NOMO-1 (cell line): Measurements from ENCODE around the gene RBFOX2.
A peak's percentile ranks its signal among the peaks of the same experiment; 100 is the strongest.

ENCODE experiments used
- DNase-seq, 2 experiments: peaks; one replicate each; lab custom pipeline; 2025; ENCODE audit not compliant: unreplicated experiment in 2 of 2; lab: John Stamatoyannopoulos, UW

The RBFOX2 gene

DNA sequence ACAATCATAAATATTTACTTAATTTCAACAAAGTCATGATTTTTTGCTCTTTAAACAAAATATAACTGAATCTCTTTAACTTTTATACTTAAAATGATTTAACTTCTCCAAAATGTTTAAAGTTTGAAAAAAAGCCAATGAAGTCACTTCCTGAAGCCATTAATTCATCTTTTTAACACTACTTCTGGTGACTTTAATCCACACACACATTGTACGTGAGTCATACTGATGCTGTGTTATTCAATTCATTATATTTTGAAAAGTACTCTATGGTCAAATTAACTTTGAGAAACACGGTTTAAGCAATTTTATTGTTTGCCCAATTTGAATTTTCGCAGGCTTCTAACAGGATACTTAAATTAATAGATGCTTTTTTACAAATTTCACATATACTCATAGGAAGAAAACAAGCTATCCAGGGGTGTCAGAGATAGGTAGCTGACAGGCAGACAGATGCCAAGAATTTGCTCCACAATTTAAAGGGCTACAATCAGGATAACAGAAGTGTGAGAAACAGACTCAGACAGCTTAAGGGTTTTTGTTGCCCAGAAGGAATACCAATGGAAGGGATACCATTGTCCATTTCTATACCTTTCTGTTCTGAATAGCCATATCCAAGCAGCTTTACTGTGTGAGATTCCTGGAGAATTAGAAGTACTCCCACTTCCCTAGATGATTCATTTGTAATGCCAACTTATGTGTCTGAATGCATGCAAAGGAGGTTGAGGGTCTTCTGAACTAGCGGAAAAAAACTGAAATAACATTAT lies 118.4 kb downstream of the RBFOX2 start:
- no peak for DNase-seq

DNA sequence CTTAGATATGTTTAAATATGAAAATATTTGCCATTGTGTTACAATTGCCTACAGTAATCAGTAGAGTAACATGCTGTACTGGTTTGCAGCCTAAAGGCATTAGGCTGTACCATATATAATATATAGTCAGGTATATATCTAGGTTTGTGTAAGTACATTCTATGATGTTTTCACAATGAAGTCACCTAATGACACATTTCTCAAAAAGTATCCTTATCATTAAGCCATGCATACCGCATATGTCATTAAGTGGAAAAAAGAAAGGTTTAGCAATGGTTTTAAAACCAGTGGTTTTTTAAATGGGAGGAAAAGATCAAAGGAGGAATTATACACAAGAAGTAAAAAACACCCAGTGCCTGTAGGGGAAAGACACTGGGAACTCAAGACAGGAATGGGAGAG lies 122.7 kb downstream of the RBFOX2 start:
- no peak for DNase-seq

DNA sequence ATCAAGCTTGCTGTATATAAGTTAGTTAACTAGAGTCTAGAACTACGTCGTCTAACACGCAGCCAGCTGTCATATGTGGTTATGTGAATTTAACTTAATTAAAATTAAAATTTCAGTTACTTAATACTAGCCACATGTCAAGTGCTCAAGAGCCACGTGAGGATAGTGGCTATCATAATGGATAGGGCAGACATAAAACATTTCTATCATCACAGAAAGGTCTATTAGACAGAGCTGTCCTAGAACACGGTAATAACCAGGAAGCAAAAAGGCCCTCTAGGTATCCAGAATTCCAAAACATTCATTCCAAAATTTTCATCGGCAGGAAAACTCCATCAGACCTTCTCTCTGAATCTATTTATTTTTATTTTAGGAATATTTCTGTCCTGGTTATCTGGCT lies 123.9 kb downstream of the RBFOX2 start:
- no peak for DNase-seq

DNA sequence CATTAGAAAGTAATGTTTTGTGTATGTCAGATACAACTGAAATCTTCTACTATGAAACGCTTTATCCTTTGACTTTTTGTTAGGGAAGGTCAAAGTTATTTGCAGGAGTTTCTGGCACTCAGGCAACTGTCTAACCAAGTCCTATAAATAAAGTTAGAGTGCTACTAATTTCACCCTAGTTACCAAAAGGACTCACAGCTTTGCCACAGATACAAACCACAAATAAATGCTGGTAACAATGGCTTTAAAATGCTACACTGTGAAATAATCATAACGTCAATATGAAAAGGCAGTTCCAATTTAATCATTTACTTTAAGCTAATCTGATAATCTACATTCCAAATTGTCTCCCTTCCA lies 124.3 kb downstream of the RBFOX2 start:
- no peak for DNase-seq

DNA sequence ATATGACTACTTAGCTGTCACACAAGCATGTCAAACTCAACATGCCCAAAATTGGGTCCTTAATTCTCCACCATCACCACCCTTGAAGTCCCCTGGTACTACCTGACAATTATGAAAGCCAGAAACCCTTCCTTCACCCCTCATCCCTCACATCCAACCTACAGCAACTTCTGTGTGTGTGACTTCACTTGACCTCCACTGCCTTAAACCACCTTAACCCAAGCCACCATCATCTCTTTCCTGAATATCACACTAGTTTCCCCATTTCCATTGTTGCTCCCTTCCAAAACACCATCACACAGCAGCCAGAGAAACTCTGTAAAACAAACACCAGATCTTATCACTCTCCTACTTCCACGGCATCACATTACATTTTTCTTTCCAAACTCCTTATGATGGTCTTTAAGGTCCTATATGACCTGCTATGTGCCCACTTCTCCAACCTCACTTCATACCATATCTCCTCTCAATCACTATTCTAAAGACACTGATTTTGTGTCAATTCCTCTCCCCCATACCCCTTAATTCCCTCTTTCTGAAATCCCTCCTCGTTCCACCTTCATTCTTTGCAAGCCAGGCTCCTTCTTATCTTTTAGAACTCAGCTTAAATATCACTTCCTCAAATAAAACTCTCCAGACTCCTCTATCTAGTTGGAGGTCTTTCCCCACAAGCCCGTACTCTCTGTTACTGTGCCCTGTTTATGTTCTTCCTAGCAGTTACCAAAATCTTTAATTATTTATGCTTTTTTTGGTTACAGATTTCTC lies 124.9 kb downstream of the RBFOX2 start:
- peak in 1 of 2 experiments; percentile 29 for DNase-seq

DNA sequence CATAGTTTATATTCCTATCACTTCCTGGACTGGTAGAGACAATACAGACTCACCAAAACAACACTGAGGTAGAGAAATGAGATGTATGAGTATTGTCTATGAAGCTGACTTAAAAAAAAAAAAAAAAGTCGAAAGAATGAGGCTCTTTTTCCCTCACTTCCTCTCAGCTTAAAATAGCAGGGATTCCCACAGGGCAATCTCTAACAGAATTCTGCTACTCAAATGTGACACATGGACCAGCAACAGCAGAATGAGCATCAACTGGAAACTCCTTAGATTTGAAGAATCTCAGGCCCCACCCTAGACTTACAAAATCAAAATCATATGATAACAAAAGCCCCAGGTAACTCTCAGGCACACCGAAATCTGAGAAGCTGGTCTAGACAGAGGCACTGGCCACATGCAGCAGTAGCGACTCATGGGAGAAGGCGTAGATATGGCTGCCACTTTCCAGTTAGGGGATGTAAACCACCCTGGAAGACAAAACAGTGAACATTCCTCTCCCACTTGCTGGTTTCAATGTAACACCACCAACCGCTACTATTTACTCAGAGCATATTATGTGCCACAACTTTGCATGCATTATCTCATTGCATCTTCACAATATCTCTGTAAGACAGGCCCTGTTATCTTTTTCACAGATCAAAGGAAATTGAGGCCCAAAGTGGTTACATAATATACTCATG lies 128.0 kb downstream of the RBFOX2 start:
- no peak for DNase-seq

DNA sequence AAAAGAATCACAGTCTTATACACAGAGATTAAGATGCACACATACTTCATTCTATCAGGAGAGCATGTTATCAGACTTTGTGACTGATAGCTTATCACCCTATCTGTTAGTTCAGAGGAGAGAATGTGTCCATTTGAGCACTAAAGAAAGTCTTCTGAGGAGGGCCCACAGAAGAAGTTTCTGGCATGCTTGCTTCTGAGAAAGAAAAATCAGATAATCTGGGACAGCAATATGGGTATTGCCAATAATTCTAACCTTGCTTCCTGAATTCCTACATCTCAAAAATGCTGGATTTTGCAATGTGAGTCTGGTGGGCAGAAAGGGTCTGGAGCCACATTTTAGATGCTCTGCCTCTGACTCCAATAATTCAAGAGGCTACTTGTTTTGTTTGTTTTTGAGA lies 128.9 kb downstream of the RBFOX2 start:
- no peak for DNase-seq

DNA sequence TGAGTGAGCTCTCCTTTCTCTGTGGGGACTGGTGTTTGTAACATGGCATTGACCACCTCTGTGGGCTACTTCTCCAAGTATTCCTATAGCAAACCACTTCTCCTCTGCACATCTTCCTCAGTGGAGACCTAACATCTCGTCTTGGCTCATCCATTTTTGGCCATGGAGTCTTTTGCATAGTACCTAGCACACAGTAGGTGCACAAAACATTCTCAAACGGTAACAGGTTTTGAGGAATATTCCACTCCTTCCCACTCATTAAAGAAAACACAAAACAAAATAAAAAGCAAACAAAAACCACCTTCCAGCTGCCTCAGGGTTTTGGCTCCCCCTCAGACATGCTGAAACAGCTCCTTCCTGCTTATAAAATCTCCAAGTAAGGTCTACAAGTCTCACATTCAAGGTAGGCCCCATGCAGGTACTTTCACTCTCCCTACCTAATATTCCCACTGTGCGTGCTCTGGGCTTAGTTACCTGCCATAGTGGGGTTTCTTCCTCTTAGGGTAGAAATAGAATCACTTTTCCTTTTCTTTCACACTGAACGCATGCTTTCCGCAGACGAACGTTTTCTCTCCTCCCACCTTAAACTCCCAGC lies 132.4 kb downstream of the RBFOX2 start:
- DNase-seq = no peak

DNA sequence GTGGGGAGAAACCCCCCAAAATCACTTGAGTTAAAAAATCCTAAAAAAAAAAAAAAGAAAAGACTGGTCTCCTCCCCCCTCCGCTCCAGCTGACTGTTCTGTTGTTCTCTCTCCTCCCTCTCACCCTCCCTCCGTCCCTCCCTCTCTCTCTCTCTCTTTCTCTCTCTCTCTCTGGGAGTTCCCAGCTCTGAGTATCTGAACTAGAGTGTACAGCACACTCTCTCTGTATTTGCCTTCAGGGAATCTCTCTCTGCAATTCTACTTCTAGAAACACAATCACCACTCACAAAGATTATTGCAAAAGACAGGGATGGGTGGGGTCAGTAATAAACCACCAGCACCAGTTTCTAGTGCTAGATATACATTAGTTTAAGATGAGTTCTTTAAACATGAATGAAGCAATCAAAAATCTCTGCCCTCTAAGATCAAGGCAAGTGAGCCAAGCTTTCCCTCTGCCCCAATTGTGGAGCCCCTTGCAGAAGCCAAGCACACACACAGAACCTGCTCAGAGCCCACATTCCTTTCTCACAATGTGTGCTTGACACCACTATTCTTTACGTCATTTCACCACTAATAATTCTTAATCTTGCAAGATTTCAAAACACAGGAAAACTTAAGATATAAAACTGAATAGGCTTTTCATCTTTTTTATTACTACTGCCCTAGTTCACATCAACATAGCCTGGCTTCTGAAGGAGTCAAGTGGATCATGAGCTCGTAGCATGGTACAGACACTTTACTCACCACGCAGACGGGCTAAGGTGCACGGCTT lies 133.5 kb downstream of the RBFOX2 start:
- peak; percentile 35 to 50 for DNase-seq

DNA sequence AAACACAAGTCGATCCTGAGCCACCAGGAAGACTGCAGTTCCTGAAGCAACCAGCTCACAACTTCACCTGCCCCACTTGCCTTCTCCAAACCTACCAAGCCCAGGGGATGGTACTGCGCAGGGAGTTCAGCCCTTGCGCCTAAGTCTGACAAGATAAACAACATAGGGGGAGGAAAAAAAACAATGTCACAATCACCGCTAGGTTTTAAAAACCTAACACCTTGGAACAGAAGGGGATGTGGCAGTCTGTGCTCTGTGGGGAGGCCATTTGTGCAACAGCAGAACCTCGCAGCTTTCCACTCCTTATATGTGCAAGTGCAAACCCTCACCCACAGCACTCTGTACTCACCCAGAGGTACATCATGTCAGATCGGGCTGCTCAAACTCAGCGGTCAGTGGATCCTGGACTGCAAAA lies 134.2 kb downstream of the RBFOX2 start:
- DNase-seq = no peak

DNA sequence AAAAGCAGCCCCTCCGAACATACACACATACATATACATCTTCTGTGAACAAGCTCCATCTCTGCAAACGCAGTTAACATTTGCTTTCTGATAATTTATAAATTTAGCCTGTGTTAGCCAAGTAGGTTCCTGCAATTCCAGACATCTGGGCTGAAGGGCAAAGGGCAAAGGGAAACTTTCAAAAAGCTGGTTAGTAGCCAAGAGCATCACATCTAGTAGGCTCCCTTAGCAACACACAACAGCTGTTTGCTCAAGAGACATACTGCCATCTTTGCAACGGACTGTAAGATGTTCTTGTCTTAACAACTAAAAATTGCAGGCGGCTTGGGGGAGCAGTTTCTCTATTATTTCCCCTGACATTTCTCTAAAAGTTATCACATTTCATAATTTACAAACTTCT lies 134.9 kb downstream of the RBFOX2 start:
- no peak for DNase-seq

DNA sequence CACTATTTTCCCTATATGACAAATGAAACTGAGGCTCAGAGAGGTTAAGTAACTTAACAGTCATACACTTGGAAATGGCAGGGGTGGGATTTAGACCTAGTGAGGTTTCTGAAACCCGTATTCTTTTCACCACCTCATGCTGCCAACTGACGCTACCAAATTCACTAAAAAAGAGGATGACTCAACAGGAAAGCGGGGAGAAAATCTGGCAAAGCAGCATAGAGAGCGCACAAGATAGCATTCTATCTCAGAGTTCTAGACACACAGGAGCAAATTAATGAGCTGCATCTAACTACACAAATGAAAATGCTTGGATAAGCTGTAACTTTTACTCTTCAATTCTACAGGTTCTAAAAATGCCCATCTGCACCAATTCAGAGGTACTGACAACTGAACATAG lies 136.4 kb downstream of the RBFOX2 start:
- no peak for DNase-seq

DNA sequence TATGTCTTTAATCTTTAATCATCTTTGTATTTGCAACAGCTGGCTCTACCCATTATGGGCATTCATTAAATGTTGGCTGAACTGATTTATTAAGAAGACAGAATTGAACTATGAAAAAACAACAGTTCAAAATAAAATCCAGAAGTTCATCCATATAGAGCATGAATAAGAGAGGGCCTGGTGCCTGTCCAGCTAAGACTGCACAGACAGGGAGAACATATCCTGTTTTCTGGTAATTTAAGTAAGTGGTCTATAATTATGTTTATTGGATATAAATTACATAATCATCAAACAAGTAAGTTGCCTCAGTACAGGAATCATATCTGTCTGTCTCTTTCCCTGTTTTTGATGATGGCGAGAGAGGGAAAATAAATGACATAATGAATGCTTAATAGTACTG lies 137.2 kb downstream of the RBFOX2 start:
- no peak for DNase-seq

DNA sequence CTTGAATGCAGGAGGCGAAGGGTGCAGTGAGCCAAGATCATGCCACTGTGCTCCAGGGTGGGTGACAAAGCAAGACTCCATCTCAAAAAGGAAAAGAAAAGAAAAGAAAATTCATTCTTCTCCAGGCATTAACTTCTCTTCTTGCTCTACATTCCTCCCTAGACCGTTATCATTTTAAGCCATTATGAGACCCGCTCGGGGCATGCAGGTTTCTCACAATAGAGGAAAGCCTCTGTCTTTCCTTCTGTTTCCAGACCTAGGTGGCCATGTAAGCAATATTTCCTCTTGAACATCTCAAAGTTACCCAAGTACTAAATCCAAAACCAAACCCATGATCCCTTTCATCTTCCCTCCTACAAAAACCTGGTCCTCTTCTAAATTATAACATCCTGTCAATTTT lies 139.6 kb downstream of the RBFOX2 start:
- no peak for DNase-seq

DNA sequence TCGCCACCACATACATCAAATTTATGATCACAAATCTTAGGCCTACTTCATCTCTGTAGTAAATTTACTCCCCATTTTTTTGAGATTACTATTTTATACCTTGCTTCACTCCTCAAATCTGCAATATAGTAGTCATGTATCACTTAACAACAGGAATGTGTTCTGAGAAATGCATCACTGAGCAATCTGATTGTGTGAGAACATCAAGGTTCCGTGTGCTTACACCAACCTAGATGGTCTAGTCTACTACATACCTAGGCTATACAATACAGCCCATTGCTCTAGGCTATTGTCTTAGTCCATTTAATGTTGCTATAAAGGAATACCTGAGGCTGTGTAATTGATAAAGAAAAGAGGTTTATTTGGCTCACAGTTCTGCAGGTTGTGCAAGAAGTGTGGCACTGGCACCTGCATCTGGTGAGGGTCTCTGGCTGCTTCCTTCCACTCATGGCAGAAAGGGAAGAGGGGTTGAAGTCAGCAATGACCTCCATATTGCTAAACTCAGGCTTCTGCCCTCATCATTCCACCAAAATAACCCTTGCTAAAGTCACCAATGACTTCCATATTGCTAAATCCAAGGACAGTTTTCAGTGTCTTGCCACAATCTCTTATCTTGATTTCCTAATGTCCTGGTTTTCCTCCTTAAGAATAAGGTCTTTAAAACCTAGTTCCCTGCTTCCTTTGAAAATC lies 140.3 kb downstream of the RBFOX2 start:
- no peak for DNase-seq

DNA sequence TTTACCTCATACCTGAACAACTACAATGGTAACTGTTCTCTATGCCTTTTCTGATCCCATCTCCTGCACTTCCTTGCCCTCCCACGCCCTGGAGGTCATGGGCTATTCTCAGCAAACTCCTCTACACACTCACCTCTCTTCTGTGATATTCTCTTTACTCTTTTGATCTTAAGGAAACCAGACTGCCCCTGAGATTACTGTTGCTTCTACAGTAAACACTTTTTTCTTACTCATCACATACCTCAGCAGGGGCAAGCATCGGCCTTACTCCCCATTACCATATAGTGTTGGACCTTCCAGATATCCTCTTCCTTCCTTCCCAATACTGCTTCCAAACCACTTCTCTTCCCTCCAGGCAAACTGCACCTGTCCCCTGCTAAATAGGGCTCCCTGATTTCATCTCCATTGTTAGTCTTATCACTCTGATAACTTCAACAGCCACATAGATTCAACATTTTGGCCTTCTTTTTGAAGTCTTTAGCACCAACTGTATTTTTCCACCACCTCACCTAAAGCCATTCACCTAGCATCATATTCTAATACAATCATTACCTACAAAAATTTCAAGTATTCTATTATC lies 141.2 kb downstream of the RBFOX2 start:
- no peak for DNase-seq

DNA sequence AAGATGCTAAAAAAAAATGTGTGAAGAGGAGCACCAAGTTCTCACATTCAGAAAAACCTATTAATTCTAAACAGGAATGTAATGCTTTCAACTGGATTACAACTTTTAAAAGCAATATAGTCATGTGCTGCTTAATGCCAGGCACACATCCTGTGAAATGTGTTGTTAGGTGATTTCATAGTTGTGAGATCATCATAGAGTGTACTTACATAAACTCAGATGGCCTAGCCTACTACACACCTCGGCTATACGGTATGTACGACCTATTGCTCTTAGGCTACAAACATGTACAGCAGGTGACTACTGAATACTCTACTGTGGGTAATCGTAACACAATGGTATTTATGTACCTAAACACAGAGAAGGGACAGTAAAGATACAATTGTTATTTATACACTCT lies 142.3 kb downstream of the RBFOX2 start:
- DNase-seq = no peak

DNA sequence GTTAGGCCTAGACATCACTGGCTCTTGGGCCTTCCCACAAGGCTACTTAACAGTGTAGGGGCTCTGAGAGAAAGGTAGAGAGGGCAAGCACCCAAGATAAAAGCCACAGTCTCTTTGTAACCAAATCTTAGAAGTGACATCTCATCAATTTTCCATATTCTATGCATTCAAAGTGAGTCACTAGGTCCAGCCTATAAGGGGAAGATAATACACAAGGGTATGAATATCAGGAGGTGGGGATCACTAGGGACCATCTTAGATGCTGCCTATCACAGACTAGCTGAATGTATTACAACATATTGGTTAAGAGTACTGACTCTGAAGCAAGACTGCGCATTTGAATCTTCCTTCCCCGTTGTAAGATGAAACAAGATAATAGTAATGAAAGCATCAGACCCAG lies 144.1 kb downstream of the RBFOX2 start:
- no peak for DNase-seq

DNA sequence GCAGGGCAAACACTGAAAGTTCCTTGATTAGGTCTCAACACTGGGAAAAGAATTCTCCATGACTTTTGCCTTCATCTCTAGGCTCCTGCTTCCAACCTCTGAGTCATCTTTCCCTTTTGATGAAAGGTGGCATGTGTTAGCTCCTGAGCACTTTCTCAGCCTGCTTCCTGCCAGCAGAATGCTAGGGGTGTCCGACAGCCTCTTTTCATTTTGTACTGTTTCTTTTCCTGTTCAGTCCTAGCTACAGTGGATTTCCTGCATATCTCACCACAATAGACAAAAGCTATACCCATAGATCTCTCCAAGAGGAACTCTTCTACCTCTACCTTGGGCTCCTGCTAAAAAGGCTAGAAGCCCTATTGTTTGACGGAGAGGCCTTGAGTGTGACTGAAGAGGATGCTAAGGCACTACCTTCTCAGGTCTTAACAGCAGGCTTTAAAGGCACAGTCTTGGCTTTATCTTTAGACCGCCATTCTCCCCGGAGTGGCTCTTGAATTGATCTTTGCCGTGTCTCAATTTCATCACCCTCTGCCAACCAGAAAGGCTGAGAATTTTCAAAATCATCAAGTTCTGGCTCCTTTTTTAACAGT lies 145.5 kb downstream of the RBFOX2 start:
- DNase-seq = no peak
